GM13977 (cell line): ENCODE results near the gene PRAC2.
"Not testable (repeated sequence)": the region's sequence is repeated elsewhere in the genome, so short reads cannot be mapped to it uniquely, and the experiment has no call there.

Experiments
- DNase-seq: peaks from one replicate; pipeline ENCODE4 v3.0.0; 2012; ENCODE audit warnings: low spot score
- in situ Hi-C: fragments of 300-500 bp; cut with MboI; formaldehyde crosslinking; loops from one replicate; pipeline ENCODE4 v1.12.0; 2022; ENCODE audit warnings: low sequenced_read_pairs, low pct_unique_long_range_greater_than_20kb, mixed read lengths, inconsistent platforms; ENCODE audit not compliant: unreplicated experiment
- TF ChIP-seq, protein P1 (sequence below): IDR thresholded peaks from 2 replicates; pipeline ENCODE4 v1.5.1; 2012; ENCODE audit warnings: mild to moderate bottlenecking, control low read depth; ENCODE audit not compliant: insufficient read depth; ENCODE audit errors: extremely low read depth, missing control alignments

PRAC2 gene

DNA sequence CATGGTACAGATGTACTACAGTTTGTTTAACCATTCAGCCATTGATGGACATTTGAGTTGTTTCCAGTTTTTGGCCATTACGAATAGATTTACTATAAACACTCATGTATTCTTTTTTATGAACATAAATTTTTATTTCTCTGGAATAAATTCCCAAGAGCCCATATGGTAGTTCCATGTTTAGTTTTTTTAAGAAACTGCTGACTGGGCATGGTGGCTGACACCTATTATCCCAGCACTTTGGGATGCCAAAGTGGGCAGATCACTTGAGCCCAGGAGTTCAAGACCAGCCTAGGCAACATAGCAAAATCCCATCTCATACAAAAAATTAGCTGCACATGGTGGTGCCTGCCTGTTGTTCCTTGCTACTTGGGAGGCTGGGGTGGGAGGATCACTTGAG, 30.9 kb upstream of the PRAC2 start:
- TF ChIP-seq, protein P1, sequence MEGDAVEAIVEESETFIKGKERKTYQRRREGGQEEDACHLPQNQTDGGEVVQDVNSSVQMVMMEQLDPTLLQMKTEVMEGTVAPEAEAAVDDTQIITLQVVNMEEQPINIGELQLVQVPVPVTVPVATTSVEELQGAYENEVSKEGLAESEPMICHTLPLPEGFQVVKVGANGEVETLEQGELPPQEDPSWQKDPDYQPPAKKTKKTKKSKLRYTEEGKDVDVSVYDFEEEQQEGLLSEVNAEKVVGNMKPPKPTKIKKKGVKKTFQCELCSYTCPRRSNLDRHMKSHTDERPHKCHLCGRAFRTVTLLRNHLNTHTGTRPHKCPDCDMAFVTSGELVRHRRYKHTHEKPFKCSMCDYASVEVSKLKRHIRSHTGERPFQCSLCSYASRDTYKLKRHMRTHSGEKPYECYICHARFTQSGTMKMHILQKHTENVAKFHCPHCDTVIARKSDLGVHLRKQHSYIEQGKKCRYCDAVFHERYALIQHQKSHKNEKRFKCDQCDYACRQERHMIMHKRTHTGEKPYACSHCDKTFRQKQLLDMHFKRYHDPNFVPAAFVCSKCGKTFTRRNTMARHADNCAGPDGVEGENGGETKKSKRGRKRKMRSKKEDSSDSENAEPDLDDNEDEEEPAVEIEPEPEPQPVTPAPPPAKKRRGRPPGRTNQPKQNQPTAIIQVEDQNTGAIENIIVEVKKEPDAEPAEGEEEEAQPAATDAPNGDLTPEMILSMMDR = no peak
- no peak for DNase-seq
- in situ Hi-C loops = loop anchor here (25.0 kb wide), 1 partner anchor 195 kb away; the partner anchor contains the start of gene ATP5MC1

DNA sequence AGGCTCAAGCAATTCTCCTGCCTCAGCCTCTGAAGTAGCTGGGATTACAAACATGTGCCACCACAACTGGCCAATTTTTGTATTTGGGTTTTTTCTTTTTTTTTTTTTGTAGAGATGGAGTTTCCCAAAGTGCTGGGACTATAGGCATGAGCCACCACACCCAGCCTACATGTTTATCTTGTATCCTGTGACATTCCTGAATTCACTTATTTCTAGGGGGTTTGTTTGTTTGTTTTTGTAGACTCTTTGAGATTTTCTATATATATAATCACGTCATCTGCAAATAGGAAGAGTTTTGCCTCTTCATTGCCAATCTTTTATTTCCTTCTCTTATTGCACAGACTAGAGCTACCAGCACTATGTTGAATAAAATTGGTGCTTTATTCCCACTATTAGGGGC, 29.8 kb upstream of the PRAC2 start:
- no peak for DNase-seq
- TF ChIP-seq, protein P1 = no peak
- in situ Hi-C loops = loop anchor here (25.0 kb wide), 1 partner anchor 194 kb away; the partner anchor contains the start of gene ATP5MC1

DNA sequence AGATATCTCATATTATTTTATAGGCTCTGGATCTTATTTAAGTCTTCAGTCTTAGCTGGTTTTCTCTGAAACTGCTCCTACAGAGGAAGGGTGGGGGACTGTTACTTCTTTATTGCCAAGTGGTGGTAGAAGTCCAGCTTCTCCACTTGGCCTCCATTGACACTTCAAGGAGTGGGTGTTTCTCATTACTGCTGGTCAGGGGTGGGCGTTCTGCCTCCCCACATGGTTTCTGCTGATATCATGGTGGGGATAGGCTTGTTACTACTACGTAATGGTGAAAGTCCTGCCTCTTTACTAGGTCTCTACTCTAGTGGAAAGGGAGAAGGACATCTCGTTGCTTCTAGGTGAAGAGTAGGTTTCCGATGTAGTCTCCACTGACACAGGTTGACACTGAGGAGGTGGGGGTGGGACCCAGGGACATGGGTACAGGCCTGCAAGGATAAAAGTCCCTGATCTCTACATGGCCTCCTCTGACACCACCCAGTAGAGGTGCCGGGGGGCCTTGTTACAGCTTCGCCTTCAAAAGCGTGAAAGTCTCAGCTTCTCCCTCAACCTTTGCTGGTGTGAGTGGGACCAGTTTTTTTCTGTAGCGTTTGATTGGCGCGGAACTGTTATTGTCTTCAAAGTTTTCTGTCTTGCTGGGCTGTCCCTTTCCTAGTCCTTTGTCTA, 21.0 kb upstream of the PRAC2 start:
- in situ Hi-C loops = no loop called here
- TF ChIP-seq, protein P1 = no peak
- no peak for DNase-seq

DNA sequence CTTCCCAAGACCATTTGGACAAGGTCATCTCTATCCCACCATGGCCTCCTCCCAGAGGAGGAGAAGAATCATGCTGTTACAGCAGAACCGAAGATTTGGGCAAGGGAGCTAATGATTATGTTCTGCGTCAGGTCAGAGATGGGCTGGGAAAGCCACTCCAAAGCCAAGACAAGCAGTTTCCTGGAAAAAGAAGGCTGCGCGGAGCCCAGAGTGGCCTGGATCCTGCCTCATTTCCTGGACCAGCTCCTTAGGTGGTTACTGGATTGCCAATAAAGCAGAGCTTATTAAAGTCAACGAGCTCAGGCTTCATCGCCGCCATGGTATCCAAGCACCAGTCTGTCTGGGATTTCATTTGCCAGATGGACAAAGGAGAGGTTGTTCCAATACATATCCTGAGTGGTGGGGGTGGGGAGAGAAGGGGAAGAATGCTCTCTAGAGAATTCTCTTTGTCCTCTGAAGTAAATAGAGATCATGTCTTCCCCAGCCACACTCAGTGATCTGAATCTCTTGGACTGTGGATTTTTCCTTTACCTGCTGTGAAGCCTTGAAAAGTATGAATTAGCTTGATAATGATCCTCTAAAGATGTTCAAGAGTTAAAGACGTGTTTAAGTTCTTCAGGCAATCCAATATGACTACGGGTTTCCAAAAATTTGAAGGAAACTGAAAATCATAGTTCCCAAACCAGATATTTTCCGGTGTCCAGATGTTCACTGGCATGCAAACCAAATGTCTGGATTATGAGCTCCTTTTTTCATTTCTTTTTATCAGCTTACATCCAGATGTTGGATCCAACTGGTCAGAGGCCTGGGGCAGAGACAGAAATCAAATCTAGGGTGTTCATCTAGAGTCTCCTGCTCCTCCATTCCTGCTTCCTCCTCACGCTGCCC, 18.4 kb upstream of the PRAC2 start:
- no peak for DNase-seq
- in situ Hi-C loops = no loop called here
- TF ChIP-seq, protein P1 = no peak

DNA sequence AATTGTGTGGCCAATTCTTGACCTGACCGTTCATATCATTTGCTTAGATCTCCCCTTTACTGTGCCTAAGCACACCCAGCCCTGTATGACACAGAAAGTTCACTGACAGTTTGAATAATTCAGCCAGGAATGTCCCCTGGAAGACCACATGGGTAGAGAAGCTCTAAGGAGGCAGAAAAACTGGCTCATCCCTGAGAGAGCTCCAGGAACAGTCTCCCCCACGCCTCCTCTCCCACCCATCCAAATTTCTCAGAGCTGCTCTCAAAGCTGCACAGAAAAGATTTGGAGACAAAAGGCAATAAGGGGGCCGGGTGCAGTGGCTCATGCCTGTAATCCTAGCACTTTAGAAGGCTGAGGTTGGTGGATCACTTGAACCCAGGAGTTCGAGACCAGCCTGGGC, 11.9 kb upstream of the PRAC2 start:
- DNase-seq = no peak
- in situ Hi-C loops = no loop called here
- TF ChIP-seq, protein P1 = no peak

DNA sequence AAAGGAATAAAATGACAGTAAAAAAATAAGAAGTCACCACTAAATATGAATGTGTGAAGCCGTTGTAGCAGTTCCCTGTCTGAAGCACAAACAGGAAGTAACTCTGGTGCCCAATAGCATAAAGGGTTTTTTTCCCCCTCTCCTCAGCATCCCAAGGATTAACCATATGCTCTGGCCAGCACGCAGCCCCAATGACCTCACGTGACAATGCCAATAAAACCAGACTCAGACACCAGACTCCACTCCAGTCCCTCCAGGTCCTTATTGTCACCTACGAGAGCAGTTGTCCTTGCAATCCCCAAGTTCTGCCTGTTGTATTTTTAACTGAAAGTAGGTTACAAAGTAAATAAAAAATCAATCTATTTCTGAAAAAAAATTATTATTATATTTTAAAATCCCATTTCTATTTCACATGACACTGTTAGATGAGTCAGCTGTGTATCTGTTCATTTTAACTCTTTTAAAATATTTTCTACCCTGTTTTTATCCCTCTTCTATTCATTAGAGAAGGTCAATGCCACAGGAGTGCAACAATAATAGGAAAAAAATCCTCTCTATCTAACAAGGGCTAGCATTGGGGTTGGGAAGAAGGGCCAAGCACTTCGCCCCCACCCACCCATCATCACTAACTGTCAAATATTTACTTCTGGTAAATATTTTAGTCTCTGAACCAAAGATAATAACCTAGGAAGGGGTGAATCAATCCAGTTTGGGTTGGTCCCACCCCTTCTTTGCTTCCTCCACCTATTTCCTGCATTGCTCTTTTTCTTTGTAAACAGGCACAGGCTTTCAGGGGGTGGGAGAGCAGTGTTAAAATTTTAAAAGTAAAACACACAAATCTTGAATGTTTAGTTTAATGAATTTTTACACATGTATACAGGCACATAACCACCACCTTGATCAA, 7.2 kb upstream of the PRAC2 start:
- DNase-seq = no peak
- in situ Hi-C loops = no loop called here

DNA sequence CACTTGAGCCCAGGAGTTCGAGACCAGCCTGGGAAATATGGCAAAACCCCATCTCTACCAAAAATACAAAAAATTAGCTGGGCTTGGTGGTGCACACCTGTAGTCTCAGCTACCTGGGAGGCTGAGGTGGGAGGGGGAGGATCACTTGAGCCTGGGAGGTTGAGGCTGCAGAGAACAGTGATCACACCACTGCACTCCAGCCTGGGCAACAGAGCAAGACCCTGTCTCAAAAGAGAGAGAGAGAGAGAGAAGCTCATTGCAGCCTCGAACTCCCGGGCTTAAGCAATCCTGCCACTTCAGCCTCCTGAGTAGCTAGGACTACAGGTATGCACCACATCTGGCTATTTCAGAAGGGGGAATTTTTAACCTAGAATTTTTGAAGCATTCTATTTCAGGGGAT, 6.4 kb upstream of the PRAC2 start:
- in situ Hi-C loops, DNase-seq: not testable (repeated sequence)

More for the DNA sequence above, 7.2 kb upstream of the PRAC2 start:
- TF ChIP-seq, protein P1 = no peak
